Measurements from ENCODE around the gene LYZL1. TPM values are rescaled to one million over a fixed set of nuclear protein-coding genes. Genes with fewer than 3 reads are reported as not detected.

The LYZL1 gene
- total RNA-seq, 1 experiment from 2014 or later = not detected

DNA sequence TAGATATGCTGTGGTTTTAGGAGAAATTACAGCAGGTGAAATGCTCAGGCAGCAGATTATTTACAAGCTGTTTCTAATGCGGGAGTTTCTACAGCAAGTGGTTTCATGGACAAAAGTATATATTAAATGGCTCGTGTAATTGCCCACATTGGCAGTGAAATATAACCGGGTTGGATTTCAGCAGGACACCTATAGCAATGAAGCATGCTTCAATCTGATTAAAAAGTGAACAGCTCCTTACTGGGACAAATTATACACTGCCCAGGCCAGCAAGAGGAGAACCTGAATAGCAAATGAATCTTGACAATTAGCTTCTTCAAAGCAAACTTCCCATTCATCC, 35.2 kb upstream of the LYZL1 start:
- Histone ChIP-seq H3F3A (ENCODE audit: insufficient read depth, low read depth) (peaks cover 17% of the 10 kb centered on the region; the same call in 1 of the 2 replicates), H3K27me3 (ENCODE audit: insufficient read depth, low read depth) (no peaks in the 10 kb centered on the region), H3K4me1 (replicated peaks; ENCODE audit: insufficient read depth) (peaks cover 48% of the 10 kb centered on the region), H3K27ac (no peak overlapping the region), H4K20me1 (ENCODE audit: insufficient read depth) (no peaks in the 10 kb centered on the region), H3K9me2 (ENCODE audit: insufficient read depth) (no peaks in the 10 kb centered on the region), H3K4me3 (no peak overlapping the region), H2AFZ (no peak overlapping the region), H3K9me3 (ENCODE audit: insufficient read depth, low read depth) (no peaks in the 10 kb centered on the region), H3K4me2 (0 out of 2 replicates have a peak overlapping the region, but pooled peaks have one; percentile 45), H3K36me3 (ENCODE audit: low read depth) (no peaks in the 10 kb centered on the region), H3K79me2 (ENCODE audit: low read depth) (no peaks in the 10 kb centered on the region)
- POLR2A ChIA-PET (ENCODE audit: unreplicated experiment) = interaction anchor here (0.6 kb wide), 1 partner anchor 91 kb away, joined by 4 read pairs; no protein-coding TSS in a partner anchor
- BruUV-seq (replicated peaks) = no TSS peak
- TF ChIP-seq, protein P1, sequence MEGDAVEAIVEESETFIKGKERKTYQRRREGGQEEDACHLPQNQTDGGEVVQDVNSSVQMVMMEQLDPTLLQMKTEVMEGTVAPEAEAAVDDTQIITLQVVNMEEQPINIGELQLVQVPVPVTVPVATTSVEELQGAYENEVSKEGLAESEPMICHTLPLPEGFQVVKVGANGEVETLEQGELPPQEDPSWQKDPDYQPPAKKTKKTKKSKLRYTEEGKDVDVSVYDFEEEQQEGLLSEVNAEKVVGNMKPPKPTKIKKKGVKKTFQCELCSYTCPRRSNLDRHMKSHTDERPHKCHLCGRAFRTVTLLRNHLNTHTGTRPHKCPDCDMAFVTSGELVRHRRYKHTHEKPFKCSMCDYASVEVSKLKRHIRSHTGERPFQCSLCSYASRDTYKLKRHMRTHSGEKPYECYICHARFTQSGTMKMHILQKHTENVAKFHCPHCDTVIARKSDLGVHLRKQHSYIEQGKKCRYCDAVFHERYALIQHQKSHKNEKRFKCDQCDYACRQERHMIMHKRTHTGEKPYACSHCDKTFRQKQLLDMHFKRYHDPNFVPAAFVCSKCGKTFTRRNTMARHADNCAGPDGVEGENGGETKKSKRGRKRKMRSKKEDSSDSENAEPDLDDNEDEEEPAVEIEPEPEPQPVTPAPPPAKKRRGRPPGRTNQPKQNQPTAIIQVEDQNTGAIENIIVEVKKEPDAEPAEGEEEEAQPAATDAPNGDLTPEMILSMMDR (conservative IDR thresholded peaks at IDR 0.05) = no peak
- TF ChIP-seq EZH2 (IDR thresholded peaks at IDR 0.05; ENCODE audit: low read depth) = no peak
- CTCF ChIA-PET = interaction anchor here (1.5 kb wide), 1 partner anchor 51 kb away, joined by 6 read pairs; no protein-coding TSS in a partner anchor
- intact Hi-C loops (cut with micrococcal nuclease; ENCODE audit: unreplicated experiment) = loop anchor here (1.0 kb wide), 1 partner anchor 112 kb away; no protein-coding TSS in a partner anchor
- DNase-seq = no peak

GRCh38 chr10:29254123-29255046, 34.5 kb upstream of the LYZL1 start:
- intact Hi-C loops (cut with micrococcal nuclease; ENCODE audit: unreplicated experiment) = loop anchor here (1.0 to 5.0 kb wide), 2 partner anchors 92 to 113 kb away; no protein-coding TSS in a partner anchor
- POLR2A ChIA-PET (ENCODE audit: unreplicated experiment) = interaction anchor here (0.5 to 0.7 kb wide), 6 partner anchors 91 to 1790 kb away, joined by 3 to 12 read pairs (median 4); no protein-coding TSS in a partner anchor

GRCh38 chr10:29255104-29255503, 33.8 kb upstream of the LYZL1 start:
- no peaks in the 10 kb centered on the region for H4K20me1 ChIP-seq (ENCODE audit: insufficient read depth)
- no peak overlapping the region for H3K4me3 ChIP-seq
- H2AFZ ChIP-seq = no peak overlapping the region
- POLR2A ChIA-PET (ENCODE audit: unreplicated experiment) = interaction anchor here (0.5 to 0.7 kb wide), 3 partner anchors 92 to 745 kb away, joined by 3 to 4 read pairs (median 3); no protein-coding TSS in a partner anchor
- H3K9me3 ChIP-seq (ENCODE audit: insufficient read depth, low read depth) = no peaks in the 10 kb centered on the region
- peaks cover 48% of the 10 kb centered on the region for H3K4me1 ChIP-seq (replicated peaks; ENCODE audit: insufficient read depth)
- no TSS peak for BruUV-seq (replicated peaks)
- H3K4me2 ChIP-seq = peak overlapping the region; percentile 45
- H3K27me3 ChIP-seq (ENCODE audit: insufficient read depth, low read depth) = no peaks in the 10 kb centered on the region
- no peak for DNase-seq
- H3F3A ChIP-seq (ENCODE audit: insufficient read depth, low read depth) = peaks cover 17% of the 10 kb centered on the region; the same call in 1 of the 2 replicates
- no peaks in the 10 kb centered on the region for H3K9me2 ChIP-seq (ENCODE audit: insufficient read depth)
- CTCF ChIA-PET = interaction anchor here (0.6 kb wide), 3 partner anchors 45 to 55 kb away, joined by 3 read pairs; no protein-coding TSS in a partner anchor
- no peaks in the 10 kb centered on the region for H3K79me2 ChIP-seq (ENCODE audit: low read depth)
- H3K27ac ChIP-seq = no peak overlapping the region
- no peaks in the 10 kb centered on the region for H3K36me3 ChIP-seq (ENCODE audit: low read depth)
- intact Hi-C loops (cut with micrococcal nuclease; ENCODE audit: unreplicated experiment) = loop anchor here (5.0 kb wide), 1 partner anchor 93 kb away; no protein-coding TSS in a partner anchor
- TF ChIP-seq, protein P1 (conservative IDR thresholded peaks at IDR 0.05) = no peak
- TF ChIP-seq EZH2 (IDR thresholded peaks at IDR 0.05; ENCODE audit: low read depth) = no peak

More at GRCh38 chr10:29254123-29255046, 34.5 kb upstream of the LYZL1 start:
- Histone ChIP-seq H3K9me3 (ENCODE audit: insufficient read depth, low read depth) (no peaks in the 10 kb centered on the region), H3K36me3 (ENCODE audit: low read depth) (no peaks in the 10 kb centered on the region), H3K4me2 (peak overlapping the region; percentile 45), H3K9me2 (ENCODE audit: insufficient read depth) (no peaks in the 10 kb centered on the region), H3K4me1 (replicated peaks; ENCODE audit: insufficient read depth) (peaks cover 48% of the 10 kb centered on the region), H2AFZ (no peak overlapping the region), H3K27ac (no peak overlapping the region), H3K27me3 (ENCODE audit: insufficient read depth, low read depth) (no peaks in the 10 kb centered on the region), H3F3A (ENCODE audit: insufficient read depth, low read depth) (peaks cover 17% of the 10 kb centered on the region; the same call in 1 of the 2 replicates), H3K4me3 (no peak overlapping the region), H4K20me1 (ENCODE audit: insufficient read depth) (no peaks in the 10 kb centered on the region), H3K79me2 (ENCODE audit: low read depth) (no peaks in the 10 kb centered on the region)
- CTCF ChIA-PET = interaction anchor here (0.6 to 1.5 kb wide), 3 partner anchors 45 to 56 kb away, joined by 3 to 6 read pairs (median 3); no protein-coding TSS in a partner anchor
- no peak for TF ChIP-seq EZH2 (IDR thresholded peaks at IDR 0.05; ENCODE audit: low read depth)
- TF ChIP-seq, protein P1 (conservative IDR thresholded peaks at IDR 0.05) = no peak
- no TSS peak for BruUV-seq (replicated peaks)
- peak; percentile 72 to 81 for DNase-seq
